Stomach smooth muscle (tissue), 2 donors: ENCODE measurements around the gene PEAR1.

Experiments used
- H3K27ac ChIP-seq: one replicate; pipeline ENCODE4 v1.7.0; 2013; ENCODE audit warnings: mild to moderate bottlenecking, low read length, inconsistent platforms
- H3K27me3 ChIP-seq, 2 donors: one replicate each; pipeline ENCODE4 v1.7.0; 2013; ENCODE audit warnings: low read length in 2 of 2; ENCODE audit not compliant: insufficient read depth in 2 of 2, control insufficient read depth in 1 of 2
- H3K36me3 ChIP-seq, 2 donors: one replicate each; pipeline ENCODE4 v1.7.0; 2013; ENCODE audit warnings: low read length in 2 of 2; ENCODE audit not compliant: control insufficient read depth in 2 of 2, insufficient read depth in 2 of 2
- H3K4me1 ChIP-seq: one replicate; pipeline ENCODE4 v1.7.0; 2013; ENCODE audit warnings: low read length; ENCODE audit not compliant: control insufficient read depth, insufficient read depth
- H3K4me3 ChIP-seq, 2 donors: one replicate each; pipeline ENCODE4 v1.7.0; 2013; ENCODE audit warnings: low read length in 2 of 2
- H3K9ac ChIP-seq, 2 donors: one replicate each; pipeline ENCODE4 v1.7.0; 2013; ENCODE audit warnings: low read length in 2 of 2, mild to moderate bottlenecking in 1 of 2
- H3K9me3 ChIP-seq, 2 donors: one replicate each; pipeline ENCODE4 v1.7.0; 2013; ENCODE audit warnings: low read length in 2 of 2; ENCODE audit not compliant: control insufficient read depth in 2 of 2
- donor health status: healthy.
- donor health status: Pancreatic carcinoma.

Gene PEAR1

DNA sequence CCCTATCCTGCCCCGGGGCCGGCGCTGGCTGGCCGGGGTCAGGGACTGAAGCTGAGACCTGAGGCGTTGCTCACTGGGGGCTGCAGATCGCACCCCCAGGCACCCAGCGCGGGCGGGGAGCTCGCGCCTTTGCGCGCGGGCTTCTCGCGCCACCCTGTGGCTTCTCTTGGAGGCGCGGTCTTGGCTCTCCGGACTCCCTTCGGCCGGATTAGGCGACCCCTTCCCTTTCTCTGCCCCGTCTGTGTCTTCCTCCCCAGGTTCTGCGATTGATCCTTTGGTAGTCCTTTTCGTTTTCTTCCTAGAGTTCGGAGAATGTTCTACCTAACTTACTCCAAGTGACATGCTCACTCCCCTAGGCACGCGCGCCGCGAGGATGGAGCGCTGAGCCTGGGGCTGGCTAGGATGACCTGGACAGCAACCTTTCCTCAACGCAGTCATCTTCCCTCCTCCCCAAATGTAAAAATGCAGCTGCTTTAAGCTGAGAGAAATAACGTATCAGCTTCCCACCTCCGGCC is 33.3 kb upstream of the PEAR1 start:
- Histone ChIP-seq H3K9me3 (no peaks in the 10 kb centered on the region), H3K4me3 (peak overlapping the region; percentile 64 to 66), H3K9ac (peak overlapping the region in 1 of 2 donors; percentile 32), H3K27ac (no peak overlapping the region), H3K4me1 (peaks cover 29% of the 10 kb centered on the region), H3K36me3 (no peaks in the 10 kb centered on the region), H3K27me3 (peaks cover 62 to 67% of the 10 kb centered on the region in 2 donors)

DNA sequence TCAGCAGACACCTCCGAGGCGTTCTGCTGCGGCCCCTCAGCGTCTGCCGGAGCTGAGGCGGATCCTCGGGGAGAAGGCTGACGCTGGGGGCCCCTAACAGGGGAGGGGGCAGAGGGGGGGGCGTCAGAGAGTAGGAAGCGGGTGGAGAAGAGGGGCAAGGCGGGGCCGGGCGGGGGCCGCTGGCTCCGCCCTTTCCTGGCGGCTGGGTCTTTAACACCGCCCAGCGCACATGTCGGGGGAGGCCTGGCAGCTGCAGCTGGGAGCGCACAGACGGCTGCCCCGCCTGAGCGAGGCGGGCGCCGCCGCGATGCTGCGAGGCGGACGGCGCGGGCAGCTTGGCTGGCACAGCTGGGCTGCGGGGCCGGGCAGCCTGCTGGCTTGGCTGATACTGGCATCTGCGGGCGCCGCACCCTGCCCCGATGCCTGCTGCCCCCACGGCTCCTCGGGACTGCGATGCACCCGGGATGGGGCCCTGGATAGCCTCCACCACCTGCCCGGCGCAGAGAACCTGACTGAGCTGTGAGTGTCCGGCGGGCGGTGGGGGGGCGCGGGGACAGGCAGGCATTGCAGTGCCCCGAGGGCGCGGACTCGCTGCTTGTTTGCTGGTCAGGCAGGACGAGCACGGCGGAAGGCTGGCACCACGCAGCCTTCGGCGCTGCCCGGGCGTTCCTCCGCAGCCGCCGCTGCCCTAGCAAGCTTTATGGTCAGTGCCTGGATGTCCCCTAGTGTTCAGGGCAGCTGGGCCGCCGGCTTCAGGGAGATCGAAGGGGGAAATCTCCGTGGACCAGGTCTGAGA is 32.7 kb upstream of the PEAR1 start, which contains the start of gene NTRK1:
Gene NTRK1 (plus strand): TSS at position 238 of the 796 bp plus-strand sequence. CDS start 70 bp downstream, at position 308.
- H3K27me3 ChIP-seq: peaks cover 64 to 72% of the 10 kb centered on the region in 2 donors
- H3K9me3 ChIP-seq: no peaks in the 10 kb centered on the region
- no peaks in the 10 kb centered on the region for H3K36me3 ChIP-seq
- peaks cover 29% of the 10 kb centered on the region for H3K4me1 ChIP-seq
- peak within 1 kb of the TSS in 1 of 2 donors; percentile 32 for H3K9ac ChIP-seq
- H3K4me3 ChIP-seq: peak within 1 kb of the TSS; percentile 64 to 66
- H3K27ac ChIP-seq: no peak within 1 kb of the TSS

DNA sequence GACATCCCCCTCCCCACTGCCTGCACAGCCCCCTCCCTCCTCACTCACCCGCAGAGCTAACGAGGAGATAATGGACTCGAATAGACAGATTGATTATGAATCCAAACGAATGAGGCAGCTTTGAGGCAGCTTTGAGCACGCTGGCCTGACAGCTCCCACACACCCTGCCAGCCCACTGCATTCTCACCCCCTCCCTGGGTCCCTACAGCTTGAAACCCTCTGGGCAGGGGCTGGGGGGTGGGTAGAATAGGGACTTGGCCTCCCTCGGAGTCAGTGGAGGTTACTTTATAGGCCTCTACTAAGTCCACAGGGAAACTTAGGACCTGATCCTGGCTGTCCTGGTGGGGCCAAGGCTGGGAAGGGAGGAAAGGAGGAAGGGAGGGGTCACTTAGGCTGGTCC is 30.9 kb upstream of the PEAR1 start:
- Histone ChIP-seq H3K9ac (no peak overlapping the region), H3K36me3 (no peaks in the 10 kb centered on the region), H3K27me3 (peaks cover 62 to 63% of the 10 kb centered on the region in 2 donors), H3K27ac (no peak overlapping the region), H3K9me3 (no peaks in the 10 kb centered on the region), H3K4me1 (peaks cover 29% of the 10 kb centered on the region), H3K4me3 (no peak overlapping the region)

DNA sequence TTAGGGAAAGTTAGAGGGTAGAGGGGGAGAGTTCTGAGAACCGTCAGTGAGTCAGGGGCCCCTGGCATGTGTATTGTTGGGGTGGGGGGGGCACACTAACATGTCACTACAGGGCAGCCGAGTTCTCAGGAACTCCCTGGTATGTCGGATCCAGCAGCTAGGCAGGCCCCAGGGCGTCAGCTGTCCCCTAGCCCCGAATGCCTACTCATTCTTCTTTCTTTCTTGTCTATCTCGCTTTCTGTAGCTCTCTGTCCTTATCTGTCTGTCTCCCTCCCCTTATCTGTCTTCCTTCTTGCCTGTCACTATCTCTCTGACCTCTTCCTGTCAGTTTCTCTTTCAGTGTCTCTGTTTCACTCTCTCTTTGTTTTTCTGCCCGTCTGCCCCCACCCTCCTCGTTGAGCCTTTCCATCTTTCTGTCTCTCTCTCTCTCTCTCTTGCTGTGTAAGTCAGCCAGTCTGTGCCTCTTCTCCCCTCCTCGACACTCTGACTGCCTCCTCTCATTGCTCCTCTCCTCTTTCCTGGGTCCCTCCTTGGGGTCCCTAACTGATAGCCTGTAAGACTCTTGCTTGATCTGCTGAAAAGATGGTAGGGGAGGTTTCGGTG is 30.4 kb upstream of the PEAR1 start:
- Histone ChIP-seq H3K9me3 (no peaks in the 10 kb centered on the region), H3K4me1 (peaks cover 29% of the 10 kb centered on the region), H3K4me3 (no peak overlapping the region), H3K27ac (no peak overlapping the region), H3K9ac (no peak overlapping the region), H3K27me3 (peaks cover 57 to 59% of the 10 kb centered on the region in 2 donors), H3K36me3 (no peaks in the 10 kb centered on the region)

DNA sequence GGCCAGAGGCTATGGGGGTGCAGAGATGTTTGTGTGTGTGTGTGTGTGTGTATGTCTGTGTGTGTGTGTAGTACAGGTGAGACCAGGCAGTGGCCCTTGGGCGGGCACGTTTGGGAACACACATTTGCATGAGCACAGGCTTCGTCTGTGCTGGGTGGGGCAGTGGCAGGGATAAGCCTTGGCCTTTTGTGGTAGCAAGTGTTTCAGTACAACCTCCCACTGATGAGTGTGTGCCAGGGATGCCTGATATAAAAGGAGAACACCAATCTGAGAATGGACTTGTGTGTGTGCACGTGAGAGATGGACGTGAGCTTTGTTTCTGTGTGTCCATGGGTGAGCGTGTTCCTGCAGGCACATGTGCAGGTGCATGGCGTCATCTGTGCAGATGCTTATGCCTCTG is 29.9 kb upstream of the PEAR1 start:
- H3K36me3 ChIP-seq: no peaks in the 10 kb centered on the region
- peaks cover 52 to 53% of the 10 kb centered on the region in 2 donors for H3K27me3 ChIP-seq
- peaks cover 25% of the 10 kb centered on the region for H3K4me1 ChIP-seq
- H3K9ac ChIP-seq: no peak overlapping the region
- H3K4me3 ChIP-seq: no peak overlapping the region
- H3K27ac ChIP-seq: no peak overlapping the region
- H3K9me3 ChIP-seq: no peaks in the 10 kb centered on the region

DNA sequence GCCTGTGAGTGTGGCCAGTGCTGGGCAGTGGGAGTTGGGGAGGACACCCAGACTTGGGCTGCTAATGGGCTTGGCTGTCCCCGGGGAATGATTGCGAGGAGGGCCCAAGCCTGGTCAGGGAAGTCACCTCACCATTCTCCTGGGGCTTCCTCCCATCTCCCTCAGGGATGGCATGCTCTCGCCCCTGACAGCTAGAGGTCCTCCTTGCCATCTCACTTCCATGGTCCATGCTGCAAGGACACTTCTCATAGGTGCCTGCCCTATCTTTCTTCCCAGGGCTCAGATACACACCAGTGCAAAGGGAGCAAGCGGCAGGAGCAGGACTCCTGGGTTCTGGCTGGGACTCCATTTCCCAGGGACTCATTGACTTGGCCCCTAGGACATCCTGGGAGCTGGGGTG is 28.7 kb upstream of the PEAR1 start:
- Histone ChIP-seq H3K4me1 (peaks cover 14% of the 10 kb centered on the region), H3K36me3 (no peaks in the 10 kb centered on the region), H3K9ac (no peak overlapping the region), H3K9me3 (no peaks in the 10 kb centered on the region), H3K4me3 (no peak overlapping the region), H3K27me3 (peaks cover 40 to 45% of the 10 kb centered on the region in 2 donors), H3K27ac (no peak overlapping the region)

DNA sequence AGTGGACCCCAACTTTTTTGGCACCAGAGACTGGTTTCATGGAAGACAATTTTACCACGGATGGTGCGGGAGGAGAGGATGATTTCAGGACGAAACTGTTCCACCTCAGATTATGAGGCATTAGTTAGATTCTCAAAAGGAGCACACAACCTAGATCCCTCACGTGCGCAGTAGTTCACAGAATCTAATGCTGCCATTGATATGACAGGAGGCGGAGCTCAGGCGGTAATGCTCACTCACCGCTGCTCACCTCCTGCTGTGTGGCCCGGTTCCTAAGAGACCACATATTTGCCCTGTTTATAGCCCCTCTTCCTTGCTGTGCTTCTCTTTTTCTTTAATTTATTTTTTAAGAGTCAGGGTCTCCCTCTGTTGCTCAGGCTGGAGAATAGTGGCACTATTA is 28.3 kb upstream of the PEAR1 start:
- H3K36me3 ChIP-seq: no peaks in the 10 kb centered on the region
- H3K27ac ChIP-seq: no peak overlapping the region
- H3K4me3 ChIP-seq: no peak overlapping the region
- H3K9ac ChIP-seq: no peak overlapping the region
- H3K4me1 ChIP-seq: peaks cover 9% of the 10 kb centered on the region
- peaks cover 35 to 42% of the 10 kb centered on the region in 2 donors for H3K27me3 ChIP-seq
- H3K9me3 ChIP-seq: no peaks in the 10 kb centered on the region

DNA sequence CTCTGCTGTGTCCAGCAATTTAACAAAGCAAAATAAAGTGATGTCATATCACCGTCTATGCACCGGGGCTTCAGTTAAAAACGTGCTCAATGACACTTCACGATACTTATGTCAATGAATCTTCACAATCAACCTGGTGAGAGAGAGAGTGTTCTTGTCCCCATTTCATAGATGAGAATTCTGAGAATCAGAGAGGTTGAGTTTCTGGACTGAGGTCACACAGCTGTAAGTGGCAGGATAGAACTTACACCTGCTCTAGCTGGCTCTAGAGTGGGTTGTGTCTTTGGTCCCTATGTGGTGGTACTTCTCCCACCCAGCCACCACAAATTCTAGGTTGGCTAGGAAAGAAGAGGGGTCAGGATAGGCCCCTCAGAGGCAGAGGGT is 27.7 kb upstream of the PEAR1 start:
- Histone ChIP-seq H3K27me3 (peaks cover 29 to 41% of the 10 kb centered on the region in 2 donors), H3K4me3 (no peak overlapping the region), H3K4me1 (peaks cover 4% of the 10 kb centered on the region), H3K9ac (no peak overlapping the region), H3K9me3 (no peaks in the 10 kb centered on the region), H3K27ac (no peak overlapping the region), H3K36me3 (no peaks in the 10 kb centered on the region)

DNA sequence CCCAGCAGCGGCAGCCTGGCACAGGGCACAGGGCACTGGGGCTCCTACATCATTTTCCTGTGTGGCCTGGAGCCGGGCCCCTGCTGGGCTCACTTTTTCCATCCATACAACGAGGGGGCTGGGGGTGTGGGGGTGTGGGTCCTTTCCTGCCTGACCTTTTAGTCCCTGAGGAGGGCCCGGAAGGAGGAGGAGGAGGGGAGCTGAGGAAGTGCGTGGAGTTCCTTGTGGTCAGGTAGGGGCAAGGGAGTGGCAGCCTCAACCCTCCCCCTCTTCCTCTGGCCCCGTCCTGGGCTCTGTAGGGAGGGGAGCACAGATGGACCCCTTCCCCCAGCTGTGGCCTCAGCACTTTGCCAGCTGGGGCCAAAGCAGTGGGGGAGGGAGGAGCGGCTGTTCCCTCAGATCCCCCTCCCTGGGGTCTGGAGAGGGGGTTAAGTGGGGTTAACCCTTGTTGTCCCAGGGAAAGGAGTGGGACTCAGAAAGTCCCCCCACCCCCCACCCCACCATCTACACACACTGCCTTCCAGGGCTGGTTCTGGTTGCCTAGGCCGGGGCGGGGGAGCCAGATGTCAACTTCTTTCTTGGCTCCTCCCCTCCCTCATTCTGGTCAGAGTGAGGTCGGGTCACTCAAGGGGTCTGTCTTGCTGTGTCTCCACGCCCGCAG is 27.1 kb upstream of the PEAR1 start:
- Histone ChIP-seq H3K4me3 (no peak overlapping the region), H3K27ac (no peak overlapping the region), H3K36me3 (no peaks in the 10 kb centered on the region), H3K27me3 (peaks cover 24 to 37% of the 10 kb centered on the region in 2 donors), H3K4me1 (no peaks in the 10 kb centered on the region), H3K9me3 (no peaks in the 10 kb centered on the region), H3K9ac (no peak overlapping the region)

DNA sequence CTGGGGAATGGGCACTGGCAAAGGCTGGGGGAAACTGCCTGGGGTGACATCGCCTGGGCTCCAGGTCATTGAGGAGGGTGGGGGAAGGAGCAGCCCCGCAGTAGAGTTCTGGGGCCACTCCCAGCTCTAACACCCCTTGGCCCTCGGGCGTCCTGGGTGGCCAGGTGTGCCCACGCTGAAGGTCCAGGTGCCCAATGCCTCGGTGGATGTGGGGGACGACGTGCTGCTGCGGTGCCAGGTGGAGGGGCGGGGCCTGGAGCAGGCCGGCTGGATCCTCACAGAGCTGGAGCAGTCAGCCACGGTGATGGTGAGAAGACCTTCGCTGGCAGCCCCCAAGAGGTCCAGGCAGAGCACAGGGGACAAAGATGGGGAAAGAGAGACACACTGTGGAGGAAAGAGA is 25.2 kb upstream of the PEAR1 start:
- Histone ChIP-seq H3K27ac (no peak overlapping the region), H3K9me3 (no peaks in the 10 kb centered on the region), H3K4me1 (no peaks in the 10 kb centered on the region), H3K9ac (no peak overlapping the region), H3K27me3 (peaks cover 6 to 20% of the 10 kb centered on the region in 2 donors), H3K4me3 (no peak overlapping the region), H3K36me3 (no peaks in the 10 kb centered on the region)
